ENCODE results near the gene KAZN. TPM values are rescaled to one million over a fixed set of nuclear protein-coding genes. Genes with fewer than 3 reads are reported as not detected.

The KAZN gene
- total and polyA plus RNA-seq, 2 of the 8 experiments (the other 6 are each of a cell fraction or from before 2014, with no cell fraction given): 3.7 to 11.8 TPM

GRCh38 chr1:14945132-14946010 is 346.9 kb downstream of the KAZN start:
- H3K9ac ChIP-seq (replicated peaks in 1 of 4; ENCODE audit: extremely low read depth in 1 of 4, low read depth in 3 of 4, low read length in 3 of 4): no peak overlapping the region; a peak in 1 of 7 replicates
- no peak overlapping the region for H3K14ac ChIP-seq (ENCODE audit: insufficient read length)
- no peak overlapping the region; the same call in 1 of the 2 replicates for H3K18ac ChIP-seq (ENCODE audit: extremely low read depth, low read length)
- H3K23ac ChIP-seq (ENCODE audit: insufficient read length): no peak overlapping the region
- no peak overlapping the region for H3K27ac ChIP-seq (ENCODE audit: low read depth, low read length)
- H2BK120ac ChIP-seq (replicated peaks; ENCODE audit: low read depth, low read length): no peak overlapping the region
- H2BK12ac ChIP-seq (ENCODE audit: low read depth, low read length): peak overlapping the region; percentile 30; the same call in 1 of the 2 replicates
- H3K79me2 ChIP-seq (ENCODE audit: control insufficient read depth in 1 of 2, insufficient read depth in 2 of 2, low read length in 2 of 2): no peaks in the 10 kb centered on the region; a peak in 1 of 4 replicates
- no peak overlapping the region for H4K8ac ChIP-seq (ENCODE audit: extremely low read depth, insufficient read depth, low read length)
- no peaks in the 10 kb centered on the region for H3K36me3 ChIP-seq (ENCODE audit: control insufficient read depth in 2 of 4, insufficient read depth in 4 of 4, low read length in 3 of 4)
- FAIRE-seq (no peak), DNase-seq (ENCODE audit: low read depth in 1 of 2, low spot score in 2 of 2) (peak in 1 of 2 experiments; percentile 64)
- H3K4me3 ChIP-seq (ENCODE audit: extremely low read depth in 1 of 4, insufficient read depth in 2 of 4, low read depth in 3 of 4, low read length in 4 of 4): no peak overlapping the region
- H2AFZ ChIP-seq (ENCODE audit: low read length): no peak overlapping the region
- H4K91ac ChIP-seq (replicated peaks; ENCODE audit: insufficient read length, low read length): no peak overlapping the region
- no peak overlapping the region for H3K56ac ChIP-seq (replicated peaks; ENCODE audit: insufficient read length, low read depth, low read length)
- ChIA-PET CTCF (ENCODE audit: partially characterized antibody) (interaction anchor here (0.5 to 2.2 kb wide), 11 partner anchors 9 to 1513 kb away, joined by 3 to 9 read pairs (median 3); no protein-coding TSS in a partner anchor), POLR2A (ENCODE audit: partially characterized antibody) (interaction anchor here (0.6 kb wide), 1 partner anchor 575 kb away, joined by 4 read pairs; no protein-coding TSS in a partner anchor)
- H3K9me3 ChIP-seq (ENCODE audit: insufficient read depth in 2 of 2, low read depth in 1 of 2, low read length in 1 of 2): no peaks in the 10 kb centered on the region
- H3K4ac ChIP-seq (replicated peaks; ENCODE audit: insufficient read length, low read depth, low read length): no peak overlapping the region
- peak overlapping the region; percentile 78; the same call in 1 of the 2 replicates for H2AK5ac ChIP-seq (ENCODE audit: low read depth, low read length)
- peak overlapping the region; percentile 88; the same call in 1 of the 2 replicates for H2BK15ac ChIP-seq (ENCODE audit: low read length)
- H3K4me2 ChIP-seq (ENCODE audit: insufficient read depth in 1 of 2, low read depth in 2 of 2, low read length in 2 of 2): peak overlapping the region in 1 of 2 experiments; percentile 12; a peak in 2 of 4 replicates
- no peak overlapping the region for H4K5ac ChIP-seq (ENCODE audit: insufficient read length, low read depth, low read length)
- H3K4me1 ChIP-seq (replicated peaks in 1 of 4; ENCODE audit: control insufficient read depth in 3 of 4, insufficient read depth in 4 of 4, low read length in 3 of 4): peaks cover 11 to 35% (median 20%) of the 10 kb centered on the region in 4 experiments
- H3K23me2 ChIP-seq (ENCODE audit: low read depth, low read length): peaks cover 2% of the 10 kb centered on the region; the same call in 1 of the 2 replicates
- no peaks in the 10 kb centered on the region for H3K79me1 ChIP-seq (ENCODE audit: low read depth, low read length)
- peaks cover 0 to 2% of the 10 kb centered on the region in 2 experiments for H4K20me1 ChIP-seq (replicated peaks in 1 of 2; ENCODE audit: control insufficient read depth in 1 of 2, insufficient read depth in 2 of 2, low read length in 2 of 2)
- H2BK20ac ChIP-seq (ENCODE audit: low read length): no peak overlapping the region
- peak overlapping the region; percentile 16; the same call in 1 of the 2 replicates for H2BK5ac ChIP-seq (ENCODE audit: low read depth, low read length)
- no peaks in the 10 kb centered on the region for H3K27me3 ChIP-seq (replicated peaks in 1 of 4; ENCODE audit: control insufficient read depth in 3 of 4, extremely low read depth in 1 of 4, insufficient read depth in 3 of 4, low read length in 3 of 4)
- 70% methylated on average over 17 of the region's 26 CpGs; no CpG with 5 or more reads in 1 of the 2 experiments for WGBS, 2 experiments (ENCODE audit: extremely low coverage in 1 of 2, insufficient coverage in 1 of 2, insufficient read length in 1 of 2, insufficient replicate concordance in 2 of 2, low coverage in 1 of 2, low lambda C conversion rate in 2 of 2, missing lambda C conversion rate in 1 of 2)
- TF ChIP-seq JUN (IDR thresholded peaks at IDR 0.05; ENCODE audit: low read depth, low read length) (no peak), RFX5 (IDR thresholded peaks at IDR 0.05; ENCODE audit: borderline replicate concordance, low read depth, low read length) (no peak), EGR1 (IDR thresholded peaks at IDR 0.05; ENCODE audit: borderline replicate concordance, low read depth, low read length) (no peak), RXRA (IDR thresholded peaks at IDR 0.05; ENCODE audit: insufficient read depth, low read depth, low read length) (no peak), TAF1 (IDR thresholded peaks at IDR 0.05; ENCODE audit: low read depth, low read length) (no peak), KDM5A (IDR thresholded peaks at IDR 0.05; ENCODE audit: low read length) (no peak), ASH2L (IDR thresholded peaks at IDR 0.05; ENCODE audit: low read length) (no peak), CREB1 (IDR thresholded peaks at IDR 0.05) (no peak), SRF (IDR thresholded peaks at IDR 0.05; ENCODE audit: low read depth, low read length) (no peak), CHD1 (IDR thresholded peaks at IDR 0.05; ENCODE audit: low read depth, low read length) (no peak), TAF7 (optimal IDR thresholded peaks at IDR 0.05; ENCODE audit: borderline replicate concordance, low read depth, low read length) (no peak), BCL11A (IDR thresholded peaks at IDR 0.05; ENCODE audit: low read depth in 2 of 2, low read length in 2 of 2) (no peak), BRCA1 (IDR thresholded peaks at IDR 0.05; ENCODE audit: low read depth, low read length) (no peak)
